ENCODE measurements around the gene USP6NL.
A peak's percentile ranks its signal among the peaks of the same experiment; 100 is the strongest.

USP6NL gene

GRCh38 chr10:11616021-11616420 lies 4.6 kb upstream of the USP6NL start:
- H3K4me1 ChIP-seq (ENCODE audit: control insufficient read depth, insufficient read depth, low read length, poor library complexity, severe bottlenecking), result peaks cover 3% of the 10 kb centered on the region
- peaks cover 4% of the 10 kb centered on the region for H3K9me3 ChIP-seq (ENCODE audit: control insufficient read depth, low read length)
- H3K27ac ChIP-seq (ENCODE audit: low read depth, low read length, severe bottlenecking), result no peak overlapping the region
- no peak overlapping the region for H3K4me3 ChIP-seq (ENCODE audit: extremely low read depth, insufficient read depth, low read length, poor library complexity, severe bottlenecking)
- no peaks in the 10 kb centered on the region for H3K36me3 ChIP-seq (ENCODE audit: control insufficient read depth, insufficient read depth, low read length)
- WGBS, 2 experiments (ENCODE audit: insufficient coverage in 2 of 2), result 86 to 97% methylated on average over 4 of the region's 5 CpGs

- H3K9me3 ChIP-seq (ENCODE audit: control insufficient read depth, low read length), result peaks cover 4% of the 10 kb centered on the region
- H3K27ac ChIP-seq (ENCODE audit: low read depth, low read length, severe bottlenecking), result no peak overlapping the region
- H3K4me1 ChIP-seq (ENCODE audit: control insufficient read depth, insufficient read depth, low read length, poor library complexity, severe bottlenecking), result peaks cover 3% of the 10 kb centered on the region
Measured at GRCh38 chr10:11615396-11615795, 3.9 kb upstream of the USP6NL start.

GRCh38 chr10:11612021-11613001 lies 861 bp upstream of the USP6NL start:
- Histone ChIP-seq H3K27ac (ENCODE audit: low read depth, low read length, severe bottlenecking) (peak overlapping the region; percentile 45), H3K4me3 (ENCODE audit: extremely low read depth, insufficient read depth, low read length, poor library complexity, severe bottlenecking) (peak overlapping the region; percentile 61)
- WGBS, 2 experiments (ENCODE audit: insufficient coverage in 2 of 2), result 72 to 81% methylated on average over 4 to 7 of the region's 11 CpGs

More at GRCh38 chr10:11615396-11615795, 3.9 kb upstream of the USP6NL start:
- Histone ChIP-seq H3K4me3 (ENCODE audit: extremely low read depth, insufficient read depth, low read length, poor library complexity, severe bottlenecking) (no peak overlapping the region), H3K36me3 (ENCODE audit: control insufficient read depth, insufficient read depth, low read length) (no peaks in the 10 kb centered on the region)

DNA sequence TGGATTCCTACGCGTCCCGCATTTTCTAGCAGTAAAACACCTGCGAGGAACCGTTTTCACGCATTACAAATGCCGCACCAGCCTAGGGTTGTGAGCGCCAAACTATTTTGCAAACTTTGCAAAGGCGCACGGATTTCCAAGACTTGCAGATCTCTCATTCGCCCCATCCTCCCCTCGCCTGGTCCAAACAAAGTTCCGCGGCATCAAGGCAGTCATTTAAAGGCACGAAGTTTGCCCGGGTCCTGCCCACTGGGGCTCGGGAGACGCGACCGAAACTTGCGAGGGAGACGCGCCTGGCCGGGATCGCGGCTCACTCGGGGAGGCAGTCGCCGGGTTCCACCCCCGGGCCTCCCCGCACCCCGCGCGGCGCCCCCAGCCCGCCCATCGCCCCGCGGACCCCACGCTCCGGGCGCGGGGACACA lies 613 bp downstream of the USP6NL start:
- peaks cover 4% of the 10 kb centered on the region for H3K9me3 ChIP-seq (ENCODE audit: control insufficient read depth, low read length)
- peak overlapping the region; percentile 61 for H3K4me3 ChIP-seq (ENCODE audit: extremely low read depth, insufficient read depth, low read length, poor library complexity, severe bottlenecking)
- peaks cover 3% of the 10 kb centered on the region for H3K4me1 ChIP-seq (ENCODE audit: control insufficient read depth, insufficient read depth, low read length, poor library complexity, severe bottlenecking)
- peak overlapping the region; percentile 84 for H3K27ac ChIP-seq (ENCODE audit: low read depth, low read length, severe bottlenecking)
- 0% methylated on average over 16 to 43 of the region's 43 CpGs for WGBS, 2 experiments (ENCODE audit: insufficient coverage in 2 of 2)
- no peaks in the 10 kb centered on the region for H3K36me3 ChIP-seq (ENCODE audit: control insufficient read depth, insufficient read depth, low read length)

More at GRCh38 chr10:11612021-11613001, 861 bp upstream of the USP6NL start:
- H3K9me3 ChIP-seq (ENCODE audit: control insufficient read depth, low read length), result peaks cover 1% of the 10 kb centered on the region
- peaks cover 3% of the 10 kb centered on the region for H3K4me1 ChIP-seq (ENCODE audit: control insufficient read depth, insufficient read depth, low read length, poor library complexity, severe bottlenecking)
- no peaks in the 10 kb centered on the region for H3K36me3 ChIP-seq (ENCODE audit: control insufficient read depth, insufficient read depth, low read length)

- no peak overlapping the region for H3K27ac ChIP-seq (ENCODE audit: low read depth, low read length, severe bottlenecking)
- peaks cover 7% of the 10 kb centered on the region for H3K9me3 ChIP-seq (ENCODE audit: control insufficient read depth, low read length)
- H3K4me1 ChIP-seq (ENCODE audit: control insufficient read depth, insufficient read depth, low read length, poor library complexity, severe bottlenecking), result peaks cover 3% of the 10 kb centered on the region
- 0% methylated on average over 2 of the region's 9 CpGs; no CpG with 5 or more reads in 1 of the 2 experiments for WGBS, 2 experiments (ENCODE audit: insufficient coverage in 2 of 2)
- no peaks in the 10 kb centered on the region for H3K36me3 ChIP-seq (ENCODE audit: control insufficient read depth, insufficient read depth, low read length)
- H3K4me3 ChIP-seq (ENCODE audit: extremely low read depth, insufficient read depth, low read length, poor library complexity, severe bottlenecking), result peak overlapping the region; percentile 61
Measured at GRCh38 chr10:11610166-11610825, 1.2 kb downstream of the USP6NL start.

DNA sequence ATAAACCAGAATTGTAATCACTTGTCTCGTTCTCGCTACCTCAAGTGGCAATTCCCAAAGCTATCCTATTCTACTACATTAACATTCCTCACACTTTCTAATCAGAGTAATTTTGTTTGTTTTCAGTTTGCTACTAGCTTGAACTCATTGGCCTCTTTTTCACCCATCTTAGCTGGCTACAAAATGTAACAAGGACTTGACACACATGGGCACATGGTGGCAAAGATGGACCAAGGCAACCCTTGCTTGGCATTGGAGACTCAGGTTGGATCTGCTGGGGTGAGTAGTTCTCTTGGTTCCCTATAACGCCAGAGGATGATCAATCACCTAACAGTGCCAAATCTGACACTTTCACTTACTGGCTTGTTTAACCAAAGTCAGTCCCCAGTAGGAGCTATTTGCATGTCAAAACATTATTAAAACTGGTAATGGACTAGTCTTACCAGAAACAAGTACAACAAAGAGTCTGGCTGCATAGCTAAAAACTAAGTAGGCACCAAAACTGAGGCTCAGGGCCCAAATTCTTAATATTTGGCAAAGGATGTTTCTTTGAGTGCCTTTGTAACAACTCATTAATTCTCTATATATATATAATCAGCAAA lies 1.9 kb downstream of the USP6NL start:
- peaks cover 7% of the 10 kb centered on the region for H3K9me3 ChIP-seq (ENCODE audit: control insufficient read depth, low read length)
- H3K27ac ChIP-seq (ENCODE audit: low read depth, low read length, severe bottlenecking), result no peak overlapping the region
- no peaks in the 10 kb centered on the region for H3K36me3 ChIP-seq (ENCODE audit: control insufficient read depth, insufficient read depth, low read length)
- WGBS, 2 experiments (ENCODE audit: insufficient coverage in 2 of 2), result 80 to 81% methylated on average over 1 to 3 of the region's 3 CpGs
- no peaks in the 10 kb centered on the region for H3K4me1 ChIP-seq (ENCODE audit: control insufficient read depth, insufficient read depth, low read length, poor library complexity, severe bottlenecking)
- peak overlapping the region; percentile 61 for H3K4me3 ChIP-seq (ENCODE audit: extremely low read depth, insufficient read depth, low read length, poor library complexity, severe bottlenecking)

GRCh38 chr10:11609052-11609451 lies 2.4 kb downstream of the USP6NL start:
- H3K9me3 ChIP-seq (ENCODE audit: control insufficient read depth, low read length), result peaks cover 7% of the 10 kb centered on the region
- no peaks in the 10 kb centered on the region for H3K36me3 ChIP-seq (ENCODE audit: control insufficient read depth, insufficient read depth, low read length)
- 86 to 93% methylated on average over 4 to 7 of the region's 7 CpGs for WGBS, 2 experiments (ENCODE audit: insufficient coverage in 2 of 2)
- peaks cover under 1% of the 10 kb centered on the region for H3K4me1 ChIP-seq (ENCODE audit: control insufficient read depth, insufficient read depth, low read length, poor library complexity, severe bottlenecking)
- H3K4me3 ChIP-seq (ENCODE audit: extremely low read depth, insufficient read depth, low read length, poor library complexity, severe bottlenecking), result peak overlapping the region; percentile 61
- H3K27ac ChIP-seq (ENCODE audit: low read depth, low read length, severe bottlenecking), result no peak overlapping the region

DNA sequence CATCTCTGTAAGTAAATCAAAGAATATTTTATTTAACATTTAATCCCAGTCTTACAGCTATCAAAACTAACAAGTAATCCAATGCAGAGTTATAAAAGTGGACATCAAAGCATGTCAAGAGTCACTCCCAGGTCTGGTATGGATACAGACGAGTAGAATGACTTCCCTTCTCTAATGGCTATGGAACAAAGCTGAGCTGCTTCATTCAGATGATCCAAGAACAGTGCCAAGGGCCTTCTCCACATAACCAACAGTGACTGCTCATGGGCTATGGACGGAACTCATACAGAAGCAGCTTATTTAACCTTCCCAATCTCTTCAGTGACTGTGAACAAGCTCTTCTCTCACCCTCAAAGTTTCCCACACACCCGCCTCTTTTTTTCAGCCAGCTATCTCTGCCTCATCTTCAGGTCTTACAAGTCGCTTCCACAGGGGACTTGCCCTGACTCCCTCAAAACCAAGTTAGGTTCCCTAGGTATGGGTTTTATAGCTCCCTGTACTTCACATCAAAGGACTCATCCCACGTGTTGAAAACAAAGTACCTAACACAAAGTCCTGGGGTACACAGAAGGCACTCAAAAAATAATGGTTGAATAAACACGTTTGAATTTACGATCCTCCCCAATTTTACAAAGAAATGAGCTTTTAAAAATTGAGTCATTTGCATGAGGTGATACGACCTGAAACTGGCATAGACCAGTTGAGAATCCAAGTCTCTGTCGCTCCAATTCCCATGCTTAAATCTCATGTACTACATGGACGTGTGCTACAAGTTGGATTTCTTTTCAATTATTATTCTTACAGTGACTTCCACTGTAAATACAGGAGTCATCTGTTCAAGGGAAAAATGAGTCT lies 3.1 kb downstream of the USP6NL start:
- H3K4me3 ChIP-seq (ENCODE audit: extremely low read depth, insufficient read depth, low read length, poor library complexity, severe bottlenecking), result no peak overlapping the region
- H3K27ac ChIP-seq (ENCODE audit: low read depth, low read length, severe bottlenecking), result no peak overlapping the region
- no peaks in the 10 kb centered on the region for H3K36me3 ChIP-seq (ENCODE audit: control insufficient read depth, insufficient read depth, low read length)
- H3K9me3 ChIP-seq (ENCODE audit: control insufficient read depth, low read length), result peaks cover 7% of the 10 kb centered on the region
- H3K4me1 ChIP-seq (ENCODE audit: control insufficient read depth, insufficient read depth, low read length, poor library complexity, severe bottlenecking), result peaks cover 3% of the 10 kb centered on the region
- WGBS, 2 experiments (ENCODE audit: insufficient coverage in 2 of 2), result 90 to 95% methylated on average over 7 to 8 of the region's 10 CpGs

DNA sequence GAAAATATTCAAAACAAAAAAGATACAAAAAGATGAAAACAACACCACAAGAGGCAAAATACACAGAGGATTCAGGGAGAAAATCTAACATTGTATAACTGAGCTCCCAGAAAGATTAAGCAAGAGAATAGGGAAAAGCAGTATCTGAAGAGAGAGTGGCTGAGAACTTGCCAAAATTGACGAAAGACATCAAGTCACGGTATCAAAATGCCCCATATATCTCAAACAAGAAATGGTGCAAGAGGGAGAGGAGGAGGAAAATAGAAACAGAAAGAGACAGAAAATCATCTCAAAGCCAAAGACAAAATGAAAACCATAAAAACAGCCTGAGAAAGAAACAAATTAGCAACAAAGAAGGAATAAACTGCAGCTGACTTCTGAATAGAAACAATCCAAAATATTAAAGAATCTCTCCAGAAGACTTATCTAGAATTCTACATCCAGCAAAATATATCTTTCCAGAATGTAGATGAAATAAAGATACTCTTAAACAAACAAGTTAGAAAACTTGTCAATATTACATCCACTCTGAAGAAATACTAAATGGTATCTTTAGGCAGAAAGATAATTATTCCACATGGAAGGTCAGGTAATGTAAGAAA lies 5.5 kb downstream of the USP6NL start:
- no peaks in the 10 kb centered on the region for H3K36me3 ChIP-seq (ENCODE audit: control insufficient read depth, insufficient read depth, low read length)
- WGBS, 2 experiments (ENCODE audit: insufficient coverage in 2 of 2), result no CpG with 5 or more reads among the region's 2 CpGs
- H3K9me3 ChIP-seq (ENCODE audit: control insufficient read depth, low read length), result peaks cover 7% of the 10 kb centered on the region
- H3K27ac ChIP-seq (ENCODE audit: low read depth, low read length, severe bottlenecking), result no peak overlapping the region
- H3K4me3 ChIP-seq (ENCODE audit: extremely low read depth, insufficient read depth, low read length, poor library complexity, severe bottlenecking), result no peak overlapping the region
- peaks cover 12% of the 10 kb centered on the region for H3K4me1 ChIP-seq (ENCODE audit: control insufficient read depth, insufficient read depth, low read length, poor library complexity, severe bottlenecking)

Data from mesodermal cell (in vitro differentiated cells).